NCI-H128 (cell line): Measurements from ENCODE around the gene FUCA1.
"Not testable (repeated sequence)": the region's sequence is repeated elsewhere in the genome, so short reads cannot be mapped to it uniquely, and the experiment has no call there.

ENCODE experiments used
- DNase-seq: peaks from one replicate; lab custom pipeline; 2025; ENCODE audit not compliant: unreplicated experiment; lab: John Stamatoyannopoulos, UW

The FUCA1 gene

DNA sequence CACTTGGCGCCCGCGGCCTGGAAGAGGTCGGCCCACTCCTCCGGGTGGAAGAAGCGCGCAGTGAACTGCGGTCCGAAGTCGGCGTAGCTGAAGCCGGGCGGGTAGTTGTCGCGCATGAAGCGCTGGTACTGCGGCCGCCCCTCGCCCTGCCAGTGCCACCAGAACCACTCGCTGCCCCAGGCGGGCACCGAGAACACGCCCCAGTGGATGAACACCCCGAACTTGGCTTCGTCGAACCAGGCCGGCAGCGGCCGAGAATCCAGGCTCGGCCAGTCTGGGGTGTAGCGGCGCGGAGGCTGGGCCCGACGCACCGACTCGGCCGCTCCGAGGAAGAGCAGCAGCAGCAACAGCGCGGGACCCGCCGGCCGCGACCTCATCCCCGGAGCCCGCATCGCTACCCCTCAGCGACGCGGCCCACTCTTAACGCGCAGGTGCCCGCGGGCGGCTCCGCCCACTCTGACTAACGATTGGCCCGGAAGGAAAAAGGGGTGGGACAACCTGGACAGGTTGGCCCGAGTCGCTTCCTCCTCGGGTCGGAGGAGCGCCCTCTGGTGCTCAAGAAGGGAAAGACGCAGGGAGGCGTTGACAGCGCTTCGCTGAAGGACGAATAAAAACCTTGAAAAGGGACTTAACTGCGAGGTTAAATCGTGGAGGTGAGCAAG is at the start of gene FUCA1:
Gene FUCA1, minus strand, starts transcription at position 396 of the 662 bp plus-strand sequence. Its CDS starts 4 bp downstream, at position 392.
- peak; percentile 98 for DNase-seq

GRCh38 chr1:23916209-23917131 is 48.4 kb upstream of the FUCA1 start:
- DNase-seq = no peak

DNA sequence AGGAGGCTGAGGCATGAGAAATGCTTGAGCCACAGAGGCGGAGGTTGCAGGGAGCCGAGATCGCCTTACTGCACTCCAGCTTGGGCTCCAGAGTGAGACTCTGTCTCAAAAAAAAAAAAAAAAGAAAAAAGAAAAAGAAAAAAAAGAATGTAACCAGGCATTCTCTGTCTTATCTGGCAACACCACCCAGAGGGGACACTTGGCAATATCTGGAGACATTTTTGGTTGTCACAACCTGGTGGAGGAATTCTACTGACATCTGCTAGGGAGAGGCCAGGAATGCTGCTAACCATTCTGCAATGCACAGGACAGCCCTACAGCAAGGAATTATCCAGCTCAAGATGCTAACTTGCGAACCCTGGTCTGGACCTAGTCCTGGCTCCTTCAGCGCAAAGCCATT is 47.4 kb upstream of the FUCA1 start:
- DNase-seq = no peak

GRCh38 chr1:23914921-23915320 is 46.8 kb upstream of the FUCA1 start:
- DNase-seq = no peak

DNA sequence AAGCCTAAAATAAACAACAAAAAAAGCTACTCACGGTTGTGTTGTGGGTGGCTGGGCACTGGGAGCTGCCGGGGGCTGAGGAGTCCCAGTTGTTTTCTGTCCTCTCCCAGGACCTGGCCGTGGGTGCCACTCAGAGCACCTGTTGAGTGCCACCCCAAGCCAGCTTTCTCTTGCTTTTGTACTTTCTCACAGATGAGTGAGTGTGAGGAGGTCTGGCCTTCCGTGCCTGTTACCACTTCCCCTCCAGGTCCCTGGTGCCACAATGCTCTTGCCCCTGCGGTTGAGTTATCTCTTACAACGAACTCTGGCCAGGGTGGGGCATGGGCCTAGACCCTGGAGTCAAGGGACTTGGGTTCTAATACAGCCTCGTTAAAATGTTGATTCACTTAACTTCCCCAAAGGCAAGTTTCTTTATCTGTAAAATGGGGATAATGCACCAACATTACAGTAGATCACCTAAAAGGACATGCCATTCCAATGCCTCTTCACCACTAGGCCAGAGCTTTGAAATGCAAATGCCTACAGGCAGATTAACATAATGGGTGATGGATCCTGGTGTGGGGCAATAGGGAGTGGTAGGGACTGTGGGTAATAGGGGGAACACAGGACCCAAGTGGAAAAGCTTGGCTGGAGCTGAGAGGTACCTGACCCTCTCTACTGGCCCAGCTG is 45.3 kb upstream of the FUCA1 start, which contains the start of gene CNR2:
Gene CNR2, minus strand, starts transcription at position 151 of the 669 bp plus-strand sequence. CDS start 37,745 bp downstream, outside the sequence.
- no peak for DNase-seq

DNA sequence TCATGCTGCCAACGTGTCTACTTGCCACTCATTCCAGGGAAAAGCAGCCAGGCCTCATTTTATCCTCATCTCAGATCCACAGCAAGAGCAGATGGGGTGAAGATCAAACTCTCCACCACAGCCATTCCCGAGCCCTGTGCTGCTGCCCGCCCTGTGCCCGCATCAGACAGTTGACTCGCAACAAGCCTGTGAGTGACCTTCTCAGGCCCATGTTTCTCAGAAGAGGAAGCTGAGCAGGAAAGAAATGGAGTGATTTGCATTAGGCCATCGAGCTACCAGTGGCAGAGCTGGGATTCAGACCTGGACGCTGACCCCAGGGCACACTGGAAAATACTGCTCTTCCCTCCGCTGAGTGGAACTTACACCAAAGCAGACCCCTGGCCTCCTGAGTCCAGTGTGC is 43.8 kb upstream of the FUCA1 start:
- DNase-seq = no peak

- no peak for DNase-seq
These were observed 42.6 kb upstream of the FUCA1 start for GRCh38 chr1:23910553-23911246.

DNA sequence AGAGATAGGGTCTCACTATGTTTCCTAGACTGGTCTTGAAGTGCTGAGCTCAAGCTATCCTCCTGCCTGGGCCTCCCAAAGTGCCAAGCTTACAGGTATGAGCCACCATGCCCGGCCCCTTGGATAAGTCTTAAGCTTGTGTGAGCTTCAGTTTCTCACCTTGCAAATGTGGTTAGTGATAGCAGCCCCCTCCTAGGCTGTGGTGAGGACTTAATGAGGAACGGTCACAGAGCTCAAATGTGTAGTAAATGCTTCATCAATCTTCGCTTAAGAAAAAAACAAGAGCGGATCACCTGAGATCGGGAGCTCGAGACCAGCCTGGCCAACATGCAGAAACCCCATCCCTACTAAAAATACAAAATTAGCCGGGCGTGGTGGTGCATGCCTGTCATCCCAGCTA is 42.1 kb upstream of the FUCA1 start:
- no peak for DNase-seq

GRCh38 chr1:23909412-23909811 is 41.3 kb upstream of the FUCA1 start:
- no peak for DNase-seq

DNA sequence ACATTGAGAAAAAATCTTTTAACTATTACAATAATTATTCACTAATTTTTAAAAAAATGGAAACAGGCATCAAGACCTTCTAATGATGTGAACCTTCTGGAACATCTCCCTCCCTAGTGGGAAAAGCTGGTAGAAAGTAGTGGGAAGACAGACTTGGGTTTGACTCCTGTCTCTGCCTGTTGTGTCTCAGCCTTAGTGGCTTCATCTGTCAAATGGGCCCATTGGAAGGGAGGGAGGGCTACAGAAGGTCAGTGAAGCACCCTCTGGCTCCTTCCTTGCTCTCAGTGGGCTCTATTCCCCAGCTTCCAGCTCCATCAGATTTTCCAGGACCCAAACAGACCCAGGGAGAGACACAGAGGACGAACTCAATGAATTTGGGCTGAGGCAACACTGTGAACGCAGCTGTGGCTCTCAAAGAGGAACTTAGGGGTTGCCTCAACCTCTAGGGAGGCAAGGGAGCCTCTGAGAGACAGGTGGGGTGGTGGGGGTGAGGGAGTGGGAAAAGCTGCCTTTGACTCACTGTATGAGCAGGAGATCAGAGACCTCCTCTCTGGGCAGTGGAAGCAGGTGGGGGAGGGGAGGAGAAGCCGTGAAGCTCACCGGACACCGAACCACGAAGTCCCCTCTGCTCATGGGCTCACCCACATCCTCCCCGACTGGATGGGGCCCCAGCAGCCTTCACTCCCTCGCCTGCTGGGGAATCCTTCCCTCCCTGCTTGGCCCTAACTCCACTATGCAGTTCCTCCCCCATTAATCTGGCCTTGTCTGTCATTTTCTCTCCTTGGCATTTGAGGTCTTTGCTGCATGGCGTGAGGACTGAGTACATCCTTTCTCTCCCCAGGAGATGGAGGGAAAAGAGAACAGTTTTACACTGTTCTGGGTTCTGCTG is 40.6 kb upstream of the FUCA1 start:
- no peak for DNase-seq

DNA sequence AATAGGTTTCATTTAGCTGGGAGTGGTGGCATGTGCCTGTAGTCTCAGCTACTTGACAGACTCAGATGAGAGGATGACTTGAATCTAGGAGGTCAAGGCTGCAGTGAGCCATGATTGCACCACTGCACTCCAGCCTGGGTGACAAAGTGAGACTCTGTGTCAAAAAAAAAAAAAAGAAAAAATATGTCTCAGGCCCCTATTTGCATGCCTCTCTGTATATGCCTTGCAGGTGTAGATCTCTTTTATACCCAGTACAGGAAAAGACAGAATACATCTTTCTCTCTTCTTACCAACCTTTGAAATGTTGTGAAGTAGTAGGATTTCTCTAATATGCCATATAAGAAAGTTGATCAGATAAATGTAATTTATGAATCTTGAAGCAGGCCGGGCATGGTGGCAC is 38.6 kb upstream of the FUCA1 start:
- DNase-seq = no peak

GRCh38 chr1:23905461-23906025 is 37.5 kb upstream of the FUCA1 start:
- no peak for DNase-seq

- DNase-seq = no peak
These were observed 36.8 kb upstream of the FUCA1 start for GRCh38 chr1:23904748-23905357.

GRCh38 chr1:23903754-23904153 is 35.7 kb upstream of the FUCA1 start:
- no peak for DNase-seq

GRCh38 chr1:23902321-23903278 is 34.5 kb upstream of the FUCA1 start:
- peak; percentile 3 for DNase-seq

DNA sequence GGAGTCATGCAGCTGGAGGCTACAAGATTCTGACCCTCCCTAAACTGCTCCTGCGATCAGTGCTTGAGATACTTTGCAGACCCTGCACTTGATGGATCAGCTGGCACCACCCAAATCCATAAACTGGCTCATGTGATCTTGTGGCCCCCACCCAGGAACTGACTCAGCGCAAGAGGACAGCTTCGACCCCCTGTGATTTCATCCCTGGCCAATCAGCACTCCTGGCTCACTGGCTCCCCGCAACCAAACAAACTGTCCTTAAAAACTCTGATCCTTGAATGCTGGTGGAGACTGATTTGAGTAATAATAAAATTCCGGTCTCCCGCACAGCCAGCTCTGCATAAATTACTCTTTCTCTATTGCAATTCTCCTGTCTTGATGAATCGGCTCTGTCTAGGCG is 31.9 kb upstream of the FUCA1 start:
- not testable (repeated sequence) for DNase-seq

DNA sequence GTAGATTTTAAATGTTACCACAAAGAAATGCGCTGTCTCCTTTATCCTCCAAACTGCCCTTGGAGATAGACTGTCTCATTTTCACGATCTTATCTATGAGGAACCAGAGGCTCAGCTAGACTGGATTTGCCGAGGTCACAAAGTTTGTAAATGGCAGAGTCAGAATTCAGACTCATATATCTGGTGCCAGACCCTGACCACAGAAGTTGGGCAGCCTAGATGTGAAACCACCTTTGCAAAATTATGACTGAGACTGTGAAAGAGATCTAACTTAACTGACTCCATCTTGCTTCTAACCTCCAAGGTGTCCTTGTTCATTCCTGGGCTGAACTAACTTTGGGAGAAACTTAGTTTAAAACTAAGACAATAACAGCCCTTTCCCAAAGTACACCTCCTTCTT is 31.0 kb upstream of the FUCA1 start:
- no peak for DNase-seq

GRCh38 chr1:23897083-23897482 is 29.0 kb upstream of the FUCA1 start:
- no peak for DNase-seq
